Right renal pelvis (tissue), 4 donors: Measurements from ENCODE around the gene VGLL4. TPM values are rescaled to one million over a fixed set of nuclear protein-coding genes. Genes with fewer than 3 reads are reported as not detected.

Source experiments
- DNase-seq, 4 donors: peaks; one replicate each; pipeline ENCODE4 v3.0.0-alpha.2; 2013; ENCODE audit warnings: low read depth in 4 of 4, low spot score in 3 of 4, missing footprints in 1 of 4
- polyA plus RNA-seq, 4 donors: library from polyadenylated mRNA; unstranded; fragments of 120-200 nt; gene quantifications; one replicate each; pipeline ENCODE4 v1.2.1, GENCODE V29; 2013; ENCODE audit not compliant: insufficient read length in 4 of 4

The VGLL4 gene
- polyA plus RNA-seq, 4 donors: 109 to 122 (median 116) TPM

- DNase-seq: no peak
Observed at GRCh38 chr3:11653298-11654055, 9.8 kb upstream of the VGLL4 start.

- DNase-seq: no peak
Observed at GRCh38 chr3:11651900-11652299, 8.2 kb upstream of the VGLL4 start.

- DNase-seq: no peak
Observed at GRCh38 chr3:11651477-11651876, 7.8 kb upstream of the VGLL4 start.

- no peak for DNase-seq
Observed at GRCh38 chr3:11650391-11650790, 6.7 kb upstream of the VGLL4 start.

- no peak for DNase-seq
Observed at GRCh38 chr3:11648735-11649134, 5.0 kb upstream of the VGLL4 start.

- no peak for DNase-seq
Observed at GRCh38 chr3:11643201-11643603, 513 bp downstream of the VGLL4 start.

GRCh38 chr3:11642431-11643191, 1.1 kb downstream of the VGLL4 start:
- DNase-seq: peak; percentile 57 to 72 (median 62)

- peak in 1 of 4 donors; percentile 33 for DNase-seq
Observed at GRCh38 chr3:11641683-11642430, 1.9 kb downstream of the VGLL4 start.

GRCh38 chr3:11641316-11641682, 2.4 kb downstream of the VGLL4 start:
- DNase-seq: no peak

- no peak for DNase-seq
Observed at GRCh38 chr3:11640009-11640673, 3.6 kb downstream of the VGLL4 start.

GRCh38 chr3:11638495-11639358, 5.0 kb downstream of the VGLL4 start:
- DNase-seq: no peak

GRCh38 chr3:11637901-11638458, 5.7 kb downstream of the VGLL4 start:
- no peak for DNase-seq

- DNase-seq: no peak
Observed at GRCh38 chr3:11636394-11636770, 7.3 kb downstream of the VGLL4 start.

- no peak for DNase-seq
Observed at GRCh38 chr3:11635680-11636393, 7.9 kb downstream of the VGLL4 start.

GRCh38 chr3:11634974-11635612, 8.6 kb downstream of the VGLL4 start:
- no peak for DNase-seq

- DNase-seq: no peak
Observed at GRCh38 chr3:11634081-11634635, 9.6 kb downstream of the VGLL4 start.

- no peak for DNase-seq
Observed at GRCh38 chr3:11632966-11633365, 10.7 kb downstream of the VGLL4 start.

- no peak for DNase-seq
Observed at GRCh38 chr3:11632564-11632963, 11.2 kb downstream of the VGLL4 start.
